Cardiac ventricle fibroblast (primary cell): ENCODE measurements around the gene HORMAD2. TPM values are rescaled to one million over a fixed set of nuclear protein-coding genes. Genes with fewer than 3 reads are reported as not detected.

Source experiments
- total RNA-seq: library from RNA; depleted of rRNA; stranded (reverse); fragments of >200 nt; gene quantifications from 2 replicates; pipeline ENCODE4 v1.2.3, GENCODE V29; 2015

Gene HORMAD2, protein sequence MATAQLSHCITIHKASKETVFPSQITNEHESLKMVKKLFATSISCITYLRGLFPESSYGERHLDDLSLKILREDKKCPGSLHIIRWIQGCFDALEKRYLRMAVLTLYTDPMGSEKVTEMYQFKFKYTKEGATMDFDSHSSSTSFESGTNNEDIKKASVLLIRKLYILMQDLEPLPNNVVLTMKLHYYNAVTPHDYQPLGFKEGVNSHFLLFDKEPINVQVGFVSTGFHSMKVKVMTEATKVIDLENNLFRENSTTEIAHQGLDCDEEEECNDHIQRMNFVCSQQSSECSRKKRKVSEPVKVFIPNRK
- not detected in 2 replicates for total RNA-seq

DNA sequence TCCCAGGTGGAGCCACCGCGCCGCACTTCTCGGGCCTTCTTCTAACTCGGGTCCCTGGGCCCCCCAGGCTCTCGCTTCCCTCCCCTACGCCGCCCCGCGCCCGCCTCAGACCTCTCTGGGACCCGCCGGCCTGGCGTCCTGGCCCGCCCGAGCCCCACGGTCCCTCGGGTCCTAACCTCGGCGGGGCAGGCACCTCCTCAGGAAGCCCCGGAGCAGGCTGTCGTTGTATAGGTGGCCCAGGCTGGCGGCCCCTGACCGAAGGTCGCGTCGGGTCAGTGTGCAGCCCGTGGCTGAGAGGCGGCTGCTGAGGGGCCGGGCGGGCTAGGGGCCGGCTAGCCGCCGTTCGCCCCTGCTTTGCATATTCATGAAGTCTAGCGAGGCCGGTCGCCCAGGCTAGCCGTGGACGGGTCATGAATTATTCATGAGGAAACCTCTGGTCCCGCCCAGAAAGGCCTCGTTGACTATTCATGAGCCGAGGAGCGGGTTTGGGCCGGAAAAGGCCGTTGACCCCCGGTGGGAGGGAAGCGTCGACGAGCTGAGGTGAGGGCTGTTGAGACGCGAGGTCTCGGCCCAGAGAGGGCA is at the start of gene HORMAD2:
Gene HORMAD2, plus strand, starts transcription at position 513 of the 582 bp plus-strand sequence. CDS start 13,489 bp downstream, outside the sequence.

Other genes starting within 250 kb of the HORMAD2 start
- 29.8 and 34.7 TPM in 2 replicates for gene ASCC2, start 242.2 kb upstream of the HORMAD2 start, total RNA-seq
- gene MTMR3, start 197.3 kb upstream of the HORMAD2 start, total RNA-seq = 16.4 and 26.7 TPM in 2 replicates
- 0.19 and 0.54 TPM in 2 replicates for gene LIF, start 166.3 kb downstream of the HORMAD2 start, total RNA-seq
- gene OSM, start 186.4 kb downstream of the HORMAD2 start, total RNA-seq = not detected in 2 replicates
- 18.9 and 24.0 TPM in 2 replicates for gene CASTOR1, start 209.0 kb downstream of the HORMAD2 start, total RNA-seq
- gene TBC1D10A, start 246.5 kb downstream of the HORMAD2 start, total RNA-seq = 16.5 and 16.6 TPM in 2 replicates